IMR-90 (cell line): ENCODE measurements around the gene AMZ1.
"Not testable (repeated sequence)": the region's sequence is repeated elsewhere in the genome, so short reads cannot be mapped to it uniquely, and the experiment has no call there.

Experiments used
- CEBPB ChIP-seq: IDR thresholded peaks from 2 replicates; pipeline ENCODE4 v1.6.1; 2012; ENCODE audit warnings: low read depth, low read length, improper control_type of control experiment
- POLR2A ChIP-seq: IDR thresholded peaks from 2 replicates; pipeline ENCODE4 v1.6.1; 2012; ENCODE audit warnings: mild to moderate bottlenecking, low read depth, low read length
- TF ChIP-seq, protein P1 (sequence below): conservative IDR thresholded peaks from 2 replicates; pipeline ENCODE4 v1.5.1; 2012; ENCODE audit warnings: mild to moderate bottlenecking, low read depth, low read length, improper control_type of control experiment

DNA sequence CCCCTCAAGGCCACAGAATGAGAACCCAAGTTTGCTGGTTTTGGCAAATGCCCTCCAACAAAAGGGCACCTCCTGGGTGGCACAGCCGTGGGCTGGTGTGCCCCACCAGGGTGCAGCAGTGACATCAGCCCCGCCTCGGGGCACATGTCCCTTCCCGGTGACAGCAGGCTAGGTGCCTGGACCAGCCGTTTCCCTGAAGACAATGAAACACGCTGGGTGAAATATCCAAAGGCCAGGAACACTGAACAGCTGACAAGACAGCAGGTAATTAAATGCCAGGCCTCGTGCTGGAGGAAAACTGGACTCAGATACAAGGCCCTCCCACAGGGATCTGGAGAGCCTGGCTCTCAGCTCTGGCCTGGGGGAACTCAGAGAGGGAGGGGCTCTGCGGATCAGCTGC is 11.4 kb upstream of the AMZ1 start:
- TF ChIP-seq CEBPB, POLR2A: not testable (repeated sequence)
- TF ChIP-seq, protein P1, sequence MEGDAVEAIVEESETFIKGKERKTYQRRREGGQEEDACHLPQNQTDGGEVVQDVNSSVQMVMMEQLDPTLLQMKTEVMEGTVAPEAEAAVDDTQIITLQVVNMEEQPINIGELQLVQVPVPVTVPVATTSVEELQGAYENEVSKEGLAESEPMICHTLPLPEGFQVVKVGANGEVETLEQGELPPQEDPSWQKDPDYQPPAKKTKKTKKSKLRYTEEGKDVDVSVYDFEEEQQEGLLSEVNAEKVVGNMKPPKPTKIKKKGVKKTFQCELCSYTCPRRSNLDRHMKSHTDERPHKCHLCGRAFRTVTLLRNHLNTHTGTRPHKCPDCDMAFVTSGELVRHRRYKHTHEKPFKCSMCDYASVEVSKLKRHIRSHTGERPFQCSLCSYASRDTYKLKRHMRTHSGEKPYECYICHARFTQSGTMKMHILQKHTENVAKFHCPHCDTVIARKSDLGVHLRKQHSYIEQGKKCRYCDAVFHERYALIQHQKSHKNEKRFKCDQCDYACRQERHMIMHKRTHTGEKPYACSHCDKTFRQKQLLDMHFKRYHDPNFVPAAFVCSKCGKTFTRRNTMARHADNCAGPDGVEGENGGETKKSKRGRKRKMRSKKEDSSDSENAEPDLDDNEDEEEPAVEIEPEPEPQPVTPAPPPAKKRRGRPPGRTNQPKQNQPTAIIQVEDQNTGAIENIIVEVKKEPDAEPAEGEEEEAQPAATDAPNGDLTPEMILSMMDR = not testable (repeated sequence)
